Rectal smooth muscle tissue (tissue), 1 donor: ENCODE results near the gene CCR2.
"Not testable (repeated sequence)": the region's sequence is repeated elsewhere in the genome, so short reads cannot be mapped to it uniquely, and the experiment has no call there.

Experiments used
- H3K27ac ChIP-seq: one replicate; pipeline ENCODE4 v1.7.0; 2013; ENCODE audit warnings: low read depth, low read length, inconsistent platforms
- H3K27me3 ChIP-seq: one replicate; pipeline ENCODE4 v1.7.0; 2013; ENCODE audit warnings: low read length; ENCODE audit not compliant: control insufficient read depth, insufficient read depth
- H3K36me3 ChIP-seq: one replicate; pipeline ENCODE4 v1.7.0; 2013; ENCODE audit warnings: low read length; ENCODE audit not compliant: control insufficient read depth, insufficient read depth
- H3K4me1 ChIP-seq: one replicate; pipeline ENCODE4 v1.7.0; 2013; ENCODE audit warnings: low read length; ENCODE audit not compliant: control insufficient read depth, insufficient read depth
- H3K4me3 ChIP-seq: one replicate; pipeline ENCODE4 v1.7.0; 2013; ENCODE audit warnings: low read length
- H3K9ac ChIP-seq: one replicate; pipeline ENCODE4 v1.7.0; 2013; ENCODE audit warnings: low read length

The CCR2 gene

DNA sequence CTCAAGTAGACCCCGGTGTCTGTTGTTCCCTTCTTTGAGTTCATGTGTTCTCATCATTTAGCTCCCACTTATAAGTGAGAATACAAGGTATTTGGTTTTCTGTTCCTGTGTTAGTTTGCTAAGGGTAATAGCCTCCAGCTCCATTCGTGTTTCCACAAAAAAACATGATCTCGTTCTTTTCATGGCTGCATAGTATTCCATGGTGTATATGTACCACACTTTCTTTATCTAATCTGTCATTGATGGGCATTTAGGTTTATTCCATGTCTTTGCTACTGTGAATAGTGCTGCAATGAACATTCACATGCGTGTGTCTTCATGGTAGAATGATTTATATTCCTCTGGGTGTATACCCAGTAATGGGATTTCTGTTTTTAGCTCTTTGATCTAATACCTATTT lies 49.0 kb downstream of the CCR2 start:
- not testable (repeated sequence) for H3K27ac ChIP-seq, H3K9ac ChIP-seq, H3K36me3 ChIP-seq, H3K4me1 ChIP-seq, H3K4me3 ChIP-seq, H3K27me3 ChIP-seq

DNA sequence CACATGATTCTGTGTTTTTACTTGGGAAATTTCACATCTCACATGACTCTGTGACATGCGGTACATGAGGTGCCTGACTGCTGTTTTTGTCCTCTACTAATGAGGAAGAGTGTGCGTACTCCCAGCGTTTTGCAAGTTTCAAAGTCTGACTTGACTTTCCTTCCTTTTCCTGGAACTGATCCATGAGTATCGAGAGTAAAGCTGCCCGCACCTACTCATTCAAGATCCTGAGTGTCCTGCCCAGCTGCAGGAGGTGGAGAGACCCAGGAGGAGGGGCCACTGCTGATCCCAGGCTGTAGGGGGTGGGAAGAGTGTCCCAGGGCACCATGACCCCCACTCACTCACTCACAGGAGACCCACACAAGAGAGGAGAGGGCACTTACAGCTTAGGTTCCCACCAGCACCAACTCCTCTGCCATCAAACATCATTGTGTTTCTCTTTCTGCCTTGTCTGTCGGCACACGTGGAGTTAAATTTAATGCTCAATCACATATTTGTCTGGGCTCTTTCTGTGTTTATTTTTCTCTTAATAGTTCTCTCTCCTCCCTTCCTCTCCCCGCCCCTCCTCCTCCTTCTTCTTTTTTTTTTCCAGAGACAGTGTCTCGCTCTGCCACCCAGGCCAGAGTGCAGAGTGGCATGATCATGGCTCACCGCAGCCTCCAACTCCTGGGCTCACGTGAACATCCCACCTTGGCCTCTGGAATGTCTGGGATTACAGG lies 51.5 kb downstream of the CCR2 start:
- Histone ChIP-seq H3K9ac (peak overlapping the region; percentile 16), H3K4me3 (peak overlapping the region; percentile 52), H3K27ac (peak overlapping the region; percentile 44), H3K36me3 (no peaks in the 10 kb centered on the region), H3K27me3 (no peaks in the 10 kb centered on the region), H3K4me1 (no peaks in the 10 kb centered on the region)

DNA sequence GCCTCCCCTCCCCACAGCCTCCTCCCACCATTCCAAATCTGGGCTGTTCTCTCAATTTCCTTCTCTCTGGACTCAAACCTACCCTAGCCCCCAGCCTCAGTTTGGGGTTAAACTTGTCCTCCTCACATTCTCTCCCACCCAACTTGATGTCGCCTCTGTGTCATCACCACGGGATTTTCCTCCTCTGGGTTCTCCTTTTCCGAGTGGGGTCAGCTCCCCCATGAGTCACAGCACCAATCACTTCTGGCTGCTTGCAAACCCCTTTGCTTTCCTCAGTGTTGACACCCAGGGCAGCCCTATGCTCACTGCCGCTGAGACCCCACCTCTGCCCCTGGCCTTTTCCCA lies 52.5 kb downstream of the CCR2 start:
- Histone ChIP-seq H3K27ac (peak overlapping the region; percentile 47), H3K9ac (no peak overlapping the region), H3K36me3 (no peaks in the 10 kb centered on the region), H3K4me1 (no peaks in the 10 kb centered on the region), H3K27me3 (no peaks in the 10 kb centered on the region), H3K4me3 (peak overlapping the region; percentile 7)

DNA sequence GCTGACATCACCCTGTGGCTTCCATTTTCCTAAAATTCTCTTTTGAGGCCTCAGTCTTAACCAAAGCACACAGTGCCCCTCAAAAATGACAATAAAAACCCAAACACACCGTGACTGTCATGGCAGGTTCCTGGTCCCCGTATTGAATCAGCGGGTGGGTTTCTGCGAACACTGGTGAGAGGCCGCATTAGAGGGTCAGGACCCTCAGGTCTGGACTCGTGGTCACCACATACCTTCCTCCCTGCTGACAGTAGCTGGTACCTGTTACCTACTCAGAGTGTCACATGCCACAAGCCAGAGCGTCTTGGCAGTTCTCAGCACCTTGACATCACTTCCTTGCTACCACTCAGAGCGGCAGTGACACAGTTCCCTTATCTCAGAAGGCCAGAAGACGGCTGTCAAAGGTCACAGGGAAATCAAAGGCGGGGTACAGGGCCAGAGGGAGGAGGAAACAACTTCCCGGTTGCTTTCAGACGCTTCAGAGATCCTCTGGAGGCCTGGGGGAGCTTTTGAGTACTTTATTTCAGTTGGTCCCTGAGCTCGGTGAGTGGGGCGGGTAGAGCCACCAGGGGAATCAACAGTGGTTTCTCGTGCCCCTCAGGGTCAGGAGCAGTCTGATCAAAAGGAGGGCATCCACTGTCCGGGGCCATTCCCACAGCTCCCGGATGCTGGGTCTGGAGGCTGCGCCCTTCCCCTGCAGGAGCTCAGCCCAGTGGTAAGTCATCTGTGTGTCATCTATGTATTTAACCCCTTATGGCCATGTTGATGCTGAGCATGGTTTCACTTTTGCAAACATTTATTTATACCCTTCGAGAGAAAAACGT lies 53.1 kb downstream of the CCR2 start, which contains the start of the genes CCR5AS and CCRL2:
TSS of gene CCR5AS (minus strand) at position 279 of the 824 bp plus-strand sequence.
TSS of gene CCRL2 (plus strand) at position 472 of the 824 bp plus-strand sequence. CDS start 821 bp downstream, outside the sequence.
- Histone ChIP-seq H3K4me1 (no peaks in the 10 kb centered on the region), H3K27me3 (no peaks in the 10 kb centered on the region), H3K9ac (peak within 1 kb of the TSS; percentile 19), H3K4me3 (peak within 1 kb of the TSS; percentile 59), H3K36me3 (no peaks in the 10 kb centered on the region), H3K27ac (peak within 1 kb of the TSS; percentile 47)

DNA sequence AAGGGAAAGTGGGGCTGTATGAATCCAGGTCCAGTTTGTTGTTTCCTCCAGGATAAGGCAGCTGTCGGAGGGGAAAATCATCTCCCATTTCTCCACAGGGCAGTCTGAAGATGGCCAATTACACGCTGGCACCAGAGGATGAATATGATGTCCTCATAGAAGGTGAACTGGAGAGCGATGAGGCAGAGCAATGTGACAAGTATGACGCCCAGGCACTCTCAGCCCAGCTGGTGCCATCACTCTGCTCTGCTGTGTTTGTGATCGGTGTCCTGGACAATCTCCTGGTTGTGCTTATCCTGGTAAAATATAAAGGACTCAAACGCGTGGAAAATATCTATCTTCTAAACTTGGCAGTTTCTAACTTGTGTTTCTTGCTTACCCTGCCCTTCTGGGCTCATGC lies 54.1 kb downstream of the CCR2 start:
- Histone ChIP-seq H3K4me3 (peak overlapping the region; percentile 59), H3K4me1 (no peaks in the 10 kb centered on the region), H3K9ac (no peak overlapping the region), H3K36me3 (no peaks in the 10 kb centered on the region), H3K27me3 (no peaks in the 10 kb centered on the region), H3K27ac (no peak overlapping the region)

DNA sequence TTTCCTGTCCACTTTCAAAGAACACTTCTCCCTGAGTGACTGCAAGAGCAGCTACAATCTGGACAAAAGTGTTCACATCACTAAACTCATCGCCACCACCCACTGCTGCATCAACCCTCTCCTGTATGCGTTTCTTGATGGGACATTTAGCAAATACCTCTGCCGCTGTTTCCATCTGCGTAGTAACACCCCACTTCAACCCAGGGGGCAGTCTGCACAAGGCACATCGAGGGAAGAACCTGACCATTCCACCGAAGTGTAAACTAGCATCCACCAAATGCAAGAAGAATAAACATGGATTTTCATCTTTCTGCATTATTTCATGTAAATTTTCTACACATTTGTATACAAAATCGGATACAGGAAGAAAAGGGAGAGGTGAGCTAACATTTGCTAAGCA lies 54.9 kb downstream of the CCR2 start:
- no peaks in the 10 kb centered on the region for H3K4me1 ChIP-seq
- no peak overlapping the region for H3K4me3 ChIP-seq
- no peak overlapping the region for H3K27ac ChIP-seq
- no peaks in the 10 kb centered on the region for H3K27me3 ChIP-seq
- H3K9ac ChIP-seq = no peak overlapping the region
- H3K36me3 ChIP-seq = no peaks in the 10 kb centered on the region

DNA sequence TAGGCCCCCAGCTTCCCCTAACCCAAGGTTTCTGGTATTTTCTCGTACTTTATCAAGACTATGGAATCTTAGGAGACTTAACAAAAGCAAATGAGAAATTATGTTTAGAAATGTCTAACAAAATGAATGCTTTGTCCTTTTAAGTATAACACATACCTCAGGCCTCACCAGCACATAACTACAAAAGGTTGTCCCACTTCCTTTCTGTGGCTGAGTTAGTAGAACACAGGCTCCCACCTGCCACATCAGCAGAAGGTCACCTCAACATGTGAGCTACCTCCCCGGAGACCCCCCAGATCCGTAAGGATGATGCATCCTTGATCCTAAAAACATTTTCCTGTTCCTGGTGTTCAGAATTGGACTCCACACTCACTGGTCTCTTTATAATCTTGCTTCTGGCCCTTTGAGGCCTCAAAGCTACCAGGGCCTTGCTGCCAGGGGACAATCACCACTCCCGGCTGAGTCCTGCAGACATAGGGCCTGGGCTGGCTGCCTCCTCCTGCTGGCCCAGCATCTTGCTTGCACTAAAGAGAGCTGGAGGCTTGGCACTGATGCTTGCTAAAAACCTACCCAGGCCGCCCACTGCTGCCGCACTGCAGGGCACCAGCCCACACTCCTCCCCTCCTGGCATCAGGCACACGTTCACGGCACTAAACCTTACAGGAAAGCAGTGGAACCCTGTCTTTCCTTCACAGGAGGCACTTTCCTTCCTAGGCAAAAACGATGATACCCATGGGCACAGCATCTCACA lies 56.0 kb downstream of the CCR2 start:
- Histone ChIP-seq H3K36me3 (no peaks in the 10 kb centered on the region), H3K27me3 (no peaks in the 10 kb centered on the region), H3K4me3 (no peak overlapping the region), H3K27ac (no peak overlapping the region), H3K9ac (no peak overlapping the region), H3K4me1 (no peaks in the 10 kb centered on the region)
